SU-DHL-6 (cell line): ENCODE results near the gene FLNB.

Source experiments
- EZH2phosphoT487 ChIP-seq: fragments of 200-600 bp; sonication (generic), shearing (Covaris generic); conservative IDR thresholded peaks from 2 replicates; pipeline ENCODE4 v1.6.1; 2018; ENCODE audit warnings: mild to moderate bottlenecking, antibody characterized with exemption, low read length, moderate library complexity, mixed read lengths
- TF ChIP-seq, protein P1 (sequence below): fragments of 200-600 bp; sonication (generic); IDR thresholded peaks from one replicate; pipeline ENCODE4 v1.5.1; 2017; ENCODE audit warnings: antibody characterized with exemption, mild to moderate bottlenecking, low read length, moderate library complexity; ENCODE audit not compliant: insufficient read depth, poor library complexity, severe bottlenecking

GRCh38 chr3:58176827-58177489 is 168.7 kb downstream of the FLNB start:
- TF ChIP-seq, protein P1, sequence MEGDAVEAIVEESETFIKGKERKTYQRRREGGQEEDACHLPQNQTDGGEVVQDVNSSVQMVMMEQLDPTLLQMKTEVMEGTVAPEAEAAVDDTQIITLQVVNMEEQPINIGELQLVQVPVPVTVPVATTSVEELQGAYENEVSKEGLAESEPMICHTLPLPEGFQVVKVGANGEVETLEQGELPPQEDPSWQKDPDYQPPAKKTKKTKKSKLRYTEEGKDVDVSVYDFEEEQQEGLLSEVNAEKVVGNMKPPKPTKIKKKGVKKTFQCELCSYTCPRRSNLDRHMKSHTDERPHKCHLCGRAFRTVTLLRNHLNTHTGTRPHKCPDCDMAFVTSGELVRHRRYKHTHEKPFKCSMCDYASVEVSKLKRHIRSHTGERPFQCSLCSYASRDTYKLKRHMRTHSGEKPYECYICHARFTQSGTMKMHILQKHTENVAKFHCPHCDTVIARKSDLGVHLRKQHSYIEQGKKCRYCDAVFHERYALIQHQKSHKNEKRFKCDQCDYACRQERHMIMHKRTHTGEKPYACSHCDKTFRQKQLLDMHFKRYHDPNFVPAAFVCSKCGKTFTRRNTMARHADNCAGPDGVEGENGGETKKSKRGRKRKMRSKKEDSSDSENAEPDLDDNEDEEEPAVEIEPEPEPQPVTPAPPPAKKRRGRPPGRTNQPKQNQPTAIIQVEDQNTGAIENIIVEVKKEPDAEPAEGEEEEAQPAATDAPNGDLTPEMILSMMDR, result no peak
- TF ChIP-seq EZH2phosphoT487, result no peak
